ENCODE data around the gene HP.

Gene HP

GRCh38 chr16:72099377-72099818 lies 45.1 kb downstream of the HP start:
- Histone ChIP-seq H2BK5ac (ENCODE audit: low read depth, low read length, poor library complexity, severe bottlenecking) (no peak overlapping the region), H3K27me3 (ENCODE audit: control insufficient read depth in 1 of 2, insufficient read depth in 1 of 2, low read length in 2 of 2) (no peaks in the 10 kb centered on the region), H2BK120ac (ENCODE audit: low read depth, low read length) (no peak overlapping the region), H2AFZ (ENCODE audit: low read depth, low read length) (no peak overlapping the region), H3K4me2 (ENCODE audit: low read length, poor library complexity, severe bottlenecking) (no peak overlapping the region), H3K4me3 (ENCODE audit: insufficient read depth in 1 of 2, low read depth in 1 of 2, low read length in 2 of 2) (no peak overlapping the region), H3K27ac (ENCODE audit: low read length, poor library complexity, severe bottlenecking) (no peak overlapping the region), H2AK5ac (ENCODE audit: low read length, severe bottlenecking) (no peak overlapping the region), H3K79me1 (replicated peaks; ENCODE audit: low read length, poor library complexity, severe bottlenecking) (peaks cover 55% of the 10 kb centered on the region), H3K4me1 (ENCODE audit: control insufficient read depth, insufficient read depth, low read depth, low read length) (peaks cover 8% of the 10 kb centered on the region), H3K14ac (ENCODE audit: low read length in 2 of 2) (no peak overlapping the region), H2BK12ac (ENCODE audit: low read length in 2 of 2) (no peak overlapping the region), H3K9me3 (ENCODE audit: control insufficient read depth, low read length) (no peaks in the 10 kb centered on the region), H4K91ac (ENCODE audit: low read length) (no peak overlapping the region), H4K8ac (ENCODE audit: low read length) (no peak overlapping the region), H2BK15ac (ENCODE audit: low read depth, poor library complexity, severe bottlenecking) (no peak overlapping the region), H3K9ac (ENCODE audit: low read length) (no peak overlapping the region), H3K36me3 (ENCODE audit: control insufficient read depth in 1 of 2, insufficient read depth in 2 of 2, low read depth in 1 of 2, low read length in 2 of 2) (peaks cover 78 to 84% of the 10 kb centered on the region in 2 experiments), H3K4ac (ENCODE audit: low read depth in 1 of 2, low read length in 2 of 2) (no peak overlapping the region), H3K18ac (ENCODE audit: low read depth in 1 of 2, low read length in 2 of 2) (no peak overlapping the region), H3K23ac (ENCODE audit: low read length in 2 of 2) (no peak overlapping the region)
- 74% methylated on average over 12 of the region's 12 CpGs for WGBS
- DNase-seq = peak; percentile 68

GRCh38 chr16:72101195-72101594 lies 46.9 kb downstream of the HP start:
- no peak overlapping the region for H3K18ac ChIP-seq (ENCODE audit: low read depth in 1 of 2, low read length in 2 of 2)
- H2BK5ac ChIP-seq (ENCODE audit: low read depth, low read length, poor library complexity, severe bottlenecking) = no peak overlapping the region
- H3K79me1 ChIP-seq (replicated peaks; ENCODE audit: low read length, poor library complexity, severe bottlenecking) = peaks cover 54% of the 10 kb centered on the region
- DNase-seq = no peak
- H3K9me3 ChIP-seq (ENCODE audit: control insufficient read depth, low read length) = no peaks in the 10 kb centered on the region
- H2BK15ac ChIP-seq (ENCODE audit: low read depth, poor library complexity, severe bottlenecking) = no peak overlapping the region
- no peak overlapping the region for H2AK5ac ChIP-seq (ENCODE audit: low read length, severe bottlenecking)
- no peak overlapping the region for H3K4me3 ChIP-seq (ENCODE audit: insufficient read depth in 1 of 2, low read depth in 1 of 2, low read length in 2 of 2)
- 96% methylated on average over 9 of the region's 10 CpGs for WGBS
- no peaks in the 10 kb centered on the region for H3K27me3 ChIP-seq (ENCODE audit: control insufficient read depth in 1 of 2, insufficient read depth in 1 of 2, low read length in 2 of 2)
- H3K9ac ChIP-seq (ENCODE audit: low read length) = no peak overlapping the region
- no peak overlapping the region for H2AFZ ChIP-seq (ENCODE audit: low read depth, low read length)
- peaks cover 8% of the 10 kb centered on the region for H3K4me1 ChIP-seq (ENCODE audit: control insufficient read depth, insufficient read depth, low read depth, low read length)
- H3K36me3 ChIP-seq (ENCODE audit: control insufficient read depth in 1 of 2, insufficient read depth in 2 of 2, low read depth in 1 of 2, low read length in 2 of 2) = peaks cover 94 to 99% of the 10 kb centered on the region in 2 experiments
- no peak overlapping the region for H4K91ac ChIP-seq (ENCODE audit: low read length)
- no peak overlapping the region for H4K8ac ChIP-seq (ENCODE audit: low read length)
- H3K4ac ChIP-seq (ENCODE audit: low read depth in 1 of 2, low read length in 2 of 2) = no peak overlapping the region
- H3K4me2 ChIP-seq (ENCODE audit: low read length, poor library complexity, severe bottlenecking) = no peak overlapping the region
- H2BK12ac ChIP-seq (ENCODE audit: low read length in 2 of 2) = no peak overlapping the region
- no peak overlapping the region for H2BK120ac ChIP-seq (ENCODE audit: low read depth, low read length)
- H3K14ac ChIP-seq (ENCODE audit: low read length in 2 of 2) = no peak overlapping the region
- no peak overlapping the region for H3K27ac ChIP-seq (ENCODE audit: low read length, poor library complexity, severe bottlenecking)
- H3K23ac ChIP-seq (ENCODE audit: low read length in 2 of 2) = no peak overlapping the region

- H4K8ac ChIP-seq (ENCODE audit: low read length) = no peak overlapping the region
- H2BK15ac ChIP-seq (ENCODE audit: low read depth, poor library complexity, severe bottlenecking) = no peak overlapping the region
- no peak overlapping the region for H3K4me3 ChIP-seq (ENCODE audit: insufficient read depth in 1 of 2, low read depth in 1 of 2, low read length in 2 of 2)
- DNase-seq = no peak
- no peak overlapping the region for H2AFZ ChIP-seq (ENCODE audit: low read depth, low read length)
- H3K23ac ChIP-seq (ENCODE audit: low read length in 2 of 2) = no peak overlapping the region
- H2BK5ac ChIP-seq (ENCODE audit: low read depth, low read length, poor library complexity, severe bottlenecking) = no peak overlapping the region
- H2AK5ac ChIP-seq (ENCODE audit: low read length, severe bottlenecking) = no peak overlapping the region
- no peak overlapping the region for H3K27ac ChIP-seq (ENCODE audit: low read length, poor library complexity, severe bottlenecking)
- peaks cover 32% of the 10 kb centered on the region for H3K79me1 ChIP-seq (replicated peaks; ENCODE audit: low read length, poor library complexity, severe bottlenecking)
- no peaks in the 10 kb centered on the region for H3K9me3 ChIP-seq (ENCODE audit: control insufficient read depth, low read length)
- no peak overlapping the region for H2BK120ac ChIP-seq (ENCODE audit: low read depth, low read length)
- H3K4me2 ChIP-seq (ENCODE audit: low read length, poor library complexity, severe bottlenecking) = no peak overlapping the region
- H4K91ac ChIP-seq (ENCODE audit: low read length) = no peak overlapping the region
- H3K18ac ChIP-seq (ENCODE audit: low read depth in 1 of 2, low read length in 2 of 2) = no peak overlapping the region
- no peak overlapping the region for H3K9ac ChIP-seq (ENCODE audit: low read length)
- peaks cover 8% of the 10 kb centered on the region for H3K4me1 ChIP-seq (ENCODE audit: control insufficient read depth, insufficient read depth, low read depth, low read length)
- H3K27me3 ChIP-seq (ENCODE audit: control insufficient read depth in 1 of 2, insufficient read depth in 1 of 2, low read length in 2 of 2) = no peaks in the 10 kb centered on the region
- H3K14ac ChIP-seq (ENCODE audit: low read length in 2 of 2) = no peak overlapping the region
- WGBS = over 99% methylated on average over 9 of the region's 9 CpGs
- H3K36me3 ChIP-seq (ENCODE audit: control insufficient read depth in 1 of 2, insufficient read depth in 2 of 2, low read depth in 1 of 2, low read length in 2 of 2) = peaks cover 93 to 100% of the 10 kb centered on the region in 2 experiments
- no peak overlapping the region for H3K4ac ChIP-seq (ENCODE audit: low read depth in 1 of 2, low read length in 2 of 2)
- H2BK12ac ChIP-seq (ENCODE audit: low read length in 2 of 2) = no peak overlapping the region
Measured at GRCh38 chr16:72104905-72105304, 50.6 kb downstream of the HP start.

GRCh38 chr16:72105978-72106377 lies 51.7 kb downstream of the HP start:
- Histone ChIP-seq H4K8ac (ENCODE audit: low read length) (no peak overlapping the region), H2BK12ac (ENCODE audit: low read length in 2 of 2) (no peak overlapping the region), H3K18ac (ENCODE audit: low read depth in 1 of 2, low read length in 2 of 2) (no peak overlapping the region), H2AFZ (ENCODE audit: low read depth, low read length) (no peak overlapping the region), H3K14ac (ENCODE audit: low read length in 2 of 2) (no peak overlapping the region), H3K36me3 (ENCODE audit: control insufficient read depth in 1 of 2, insufficient read depth in 2 of 2, low read depth in 1 of 2, low read length in 2 of 2) (peaks cover 93 to 100% of the 10 kb centered on the region in 2 experiments), H3K27me3 (ENCODE audit: control insufficient read depth in 1 of 2, insufficient read depth in 1 of 2, low read length in 2 of 2) (no peaks in the 10 kb centered on the region), H3K79me1 (replicated peaks; ENCODE audit: low read length, poor library complexity, severe bottlenecking) (peaks cover 23% of the 10 kb centered on the region), H3K9ac (ENCODE audit: low read length) (no peak overlapping the region), H2AK5ac (ENCODE audit: low read length, severe bottlenecking) (no peak overlapping the region), H3K23ac (ENCODE audit: low read length in 2 of 2) (no peak overlapping the region), H2BK120ac (ENCODE audit: low read depth, low read length) (no peak overlapping the region), H2BK15ac (ENCODE audit: low read depth, poor library complexity, severe bottlenecking) (no peak overlapping the region), H3K4ac (ENCODE audit: low read depth in 1 of 2, low read length in 2 of 2) (no peak overlapping the region), H4K91ac (ENCODE audit: low read length) (no peak overlapping the region), H3K9me3 (ENCODE audit: control insufficient read depth, low read length) (no peaks in the 10 kb centered on the region), H3K4me2 (ENCODE audit: low read length, poor library complexity, severe bottlenecking) (no peak overlapping the region), H3K4me1 (ENCODE audit: control insufficient read depth, insufficient read depth, low read depth, low read length) (peaks cover 6% of the 10 kb centered on the region), H3K27ac (ENCODE audit: low read length, poor library complexity, severe bottlenecking) (no peak overlapping the region), H3K4me3 (ENCODE audit: insufficient read depth in 1 of 2, low read depth in 1 of 2, low read length in 2 of 2) (no peak overlapping the region), H2BK5ac (ENCODE audit: low read depth, low read length, poor library complexity, severe bottlenecking) (no peak overlapping the region)
- WGBS = 97% methylated on average over 11 of the region's 12 CpGs
- DNase-seq = no peak

Data from mesenchymal stem cell (in vitro differentiated cells and primary cell).